ENCODE results near the gene TRDMT1. TPM values are rescaled to one million over a fixed set of nuclear protein-coding genes. Genes with fewer than 3 reads are reported as not detected.
"Not testable (repeated sequence)": the region's sequence is repeated elsewhere in the genome, so short reads cannot be mapped to it uniquely, and the experiment has no call there.

TRDMT1 gene
- total and polyA plus RNA-seq, 2 donors (not counting 1 experiment from before 2014, with no cell fraction given): 5.8 to 7.0 TPM

DNA sequence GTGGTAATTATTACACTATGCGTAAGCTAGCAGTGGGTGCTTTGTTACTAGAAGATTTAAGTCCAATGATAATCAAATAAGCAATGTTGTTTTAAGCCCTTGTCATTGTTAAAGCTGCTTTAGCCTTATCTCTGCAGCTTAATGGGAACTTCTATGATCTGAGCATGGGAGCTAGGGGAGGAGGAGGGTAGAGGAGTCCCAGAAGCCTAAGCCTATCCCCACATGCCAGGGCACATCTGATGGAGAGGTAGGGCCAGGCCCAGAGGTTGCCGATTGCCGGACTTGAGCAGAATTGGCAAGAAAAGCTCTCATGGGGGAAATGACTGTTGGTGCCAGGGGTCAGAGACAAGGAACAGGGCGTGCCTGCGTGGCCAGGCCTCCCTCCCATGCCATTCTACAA, 85.3 kb downstream of the TRDMT1 start:
- Histone ChIP-seq H3K9me3 (ENCODE audit: control insufficient read depth, insufficient read depth, low read depth, low read length) (no peaks in the 10 kb centered on the region), H4K20me1 (ENCODE audit: control insufficient read depth, extremely low read depth, insufficient read depth, low read length) (no peaks in the 10 kb centered on the region), H3K27me3 (ENCODE audit: control insufficient read depth, insufficient read depth, low read length) (no peaks in the 10 kb centered on the region), H3K4me3 (replicated peaks in 1 of 4; ENCODE audit: control extremely low read depth in 1 of 4, insufficient read depth in 1 of 4, low read depth in 3 of 4, low read length in 4 of 4) (no peak overlapping the region), H3K4me2 (ENCODE audit: extremely low read depth, insufficient read depth, low read length) (no peak overlapping the region), H3K27ac (ENCODE audit: insufficient read depth, low read length) (no peak overlapping the region), H3K9ac (ENCODE audit: insufficient read depth, low read length) (no peak overlapping the region), H3K79me2 (ENCODE audit: control insufficient read depth, insufficient read depth, low read length) (no peaks in the 10 kb centered on the region), H2AFZ (ENCODE audit: low read length) (no peak overlapping the region), H3K36me3 (ENCODE audit: control insufficient read depth, insufficient read depth, low read length) (no peaks in the 10 kb centered on the region), H3K4me1 (ENCODE audit: control insufficient read depth, extremely low read depth, insufficient read depth, low read length) (no peaks in the 10 kb centered on the region)
- TF ChIP-seq EZH2 (IDR thresholded peaks at IDR 0.05; ENCODE audit: low read length, missing control alignments): no peak
- TF ChIP-seq, protein P1, sequence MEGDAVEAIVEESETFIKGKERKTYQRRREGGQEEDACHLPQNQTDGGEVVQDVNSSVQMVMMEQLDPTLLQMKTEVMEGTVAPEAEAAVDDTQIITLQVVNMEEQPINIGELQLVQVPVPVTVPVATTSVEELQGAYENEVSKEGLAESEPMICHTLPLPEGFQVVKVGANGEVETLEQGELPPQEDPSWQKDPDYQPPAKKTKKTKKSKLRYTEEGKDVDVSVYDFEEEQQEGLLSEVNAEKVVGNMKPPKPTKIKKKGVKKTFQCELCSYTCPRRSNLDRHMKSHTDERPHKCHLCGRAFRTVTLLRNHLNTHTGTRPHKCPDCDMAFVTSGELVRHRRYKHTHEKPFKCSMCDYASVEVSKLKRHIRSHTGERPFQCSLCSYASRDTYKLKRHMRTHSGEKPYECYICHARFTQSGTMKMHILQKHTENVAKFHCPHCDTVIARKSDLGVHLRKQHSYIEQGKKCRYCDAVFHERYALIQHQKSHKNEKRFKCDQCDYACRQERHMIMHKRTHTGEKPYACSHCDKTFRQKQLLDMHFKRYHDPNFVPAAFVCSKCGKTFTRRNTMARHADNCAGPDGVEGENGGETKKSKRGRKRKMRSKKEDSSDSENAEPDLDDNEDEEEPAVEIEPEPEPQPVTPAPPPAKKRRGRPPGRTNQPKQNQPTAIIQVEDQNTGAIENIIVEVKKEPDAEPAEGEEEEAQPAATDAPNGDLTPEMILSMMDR (conservative IDR thresholded peaks at IDR 0.05 in 1 of 2, IDR thresholded peaks at IDR 0.05 in 1 of 2; ENCODE audit: low read depth in 1 of 2, low read length in 2 of 2): no peak
- no peak for DNase-seq (ENCODE audit: low read depth in 2 of 2)

DNA sequence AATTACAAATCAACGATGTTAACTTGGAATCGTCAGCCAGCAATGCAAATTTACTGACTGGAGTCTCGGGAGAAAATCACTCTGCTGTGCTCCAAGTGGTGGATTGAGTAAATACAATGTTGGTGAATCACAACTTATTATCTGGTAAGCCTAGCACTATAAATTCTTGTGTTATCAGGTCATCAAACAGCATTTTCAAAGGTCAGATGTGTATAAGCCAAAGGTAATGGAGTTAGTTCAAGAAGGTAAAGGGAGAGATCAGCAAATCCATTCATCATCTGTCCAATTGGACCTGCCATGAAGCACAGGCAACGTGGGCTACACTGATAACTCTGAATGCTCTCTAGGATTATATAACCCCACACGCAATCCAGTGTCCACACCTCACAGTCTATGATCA, 85.8 kb downstream of the TRDMT1 start:
- DNase-seq (ENCODE audit: low read depth in 2 of 2): peak; percentile 23 to 66
- no peak overlapping the region for H3K9ac ChIP-seq (ENCODE audit: insufficient read depth, low read length)
- H3K4me3 ChIP-seq (replicated peaks in 1 of 4; ENCODE audit: control extremely low read depth in 1 of 4, insufficient read depth in 1 of 4, low read depth in 3 of 4, low read length in 4 of 4): no peak overlapping the region
- H3K4me1 ChIP-seq (ENCODE audit: control insufficient read depth, extremely low read depth, insufficient read depth, low read length): no peaks in the 10 kb centered on the region
- H3K79me2 ChIP-seq (ENCODE audit: control insufficient read depth, insufficient read depth, low read length): no peaks in the 10 kb centered on the region
- H3K9me3 ChIP-seq (ENCODE audit: control insufficient read depth, insufficient read depth, low read depth, low read length): no peaks in the 10 kb centered on the region
- no peak overlapping the region for H2AFZ ChIP-seq (ENCODE audit: low read length)
- no peaks in the 10 kb centered on the region for H4K20me1 ChIP-seq (ENCODE audit: control insufficient read depth, extremely low read depth, insufficient read depth, low read length)
- no peak overlapping the region for H3K27ac ChIP-seq (ENCODE audit: insufficient read depth, low read length)
- H3K36me3 ChIP-seq (ENCODE audit: control insufficient read depth, insufficient read depth, low read length): no peaks in the 10 kb centered on the region
- no peak overlapping the region for H3K4me2 ChIP-seq (ENCODE audit: extremely low read depth, insufficient read depth, low read length)
- no peak for TF ChIP-seq EZH2 (IDR thresholded peaks at IDR 0.05; ENCODE audit: low read length, missing control alignments)
- TF ChIP-seq, protein P1 (conservative IDR thresholded peaks at IDR 0.05 in 1 of 2, IDR thresholded peaks at IDR 0.05 in 1 of 2; ENCODE audit: low read depth in 1 of 2, low read length in 2 of 2): peak in 1 of 2 donors; percentile 18
- no peaks in the 10 kb centered on the region for H3K27me3 ChIP-seq (ENCODE audit: control insufficient read depth, insufficient read depth, low read length)

DNA sequence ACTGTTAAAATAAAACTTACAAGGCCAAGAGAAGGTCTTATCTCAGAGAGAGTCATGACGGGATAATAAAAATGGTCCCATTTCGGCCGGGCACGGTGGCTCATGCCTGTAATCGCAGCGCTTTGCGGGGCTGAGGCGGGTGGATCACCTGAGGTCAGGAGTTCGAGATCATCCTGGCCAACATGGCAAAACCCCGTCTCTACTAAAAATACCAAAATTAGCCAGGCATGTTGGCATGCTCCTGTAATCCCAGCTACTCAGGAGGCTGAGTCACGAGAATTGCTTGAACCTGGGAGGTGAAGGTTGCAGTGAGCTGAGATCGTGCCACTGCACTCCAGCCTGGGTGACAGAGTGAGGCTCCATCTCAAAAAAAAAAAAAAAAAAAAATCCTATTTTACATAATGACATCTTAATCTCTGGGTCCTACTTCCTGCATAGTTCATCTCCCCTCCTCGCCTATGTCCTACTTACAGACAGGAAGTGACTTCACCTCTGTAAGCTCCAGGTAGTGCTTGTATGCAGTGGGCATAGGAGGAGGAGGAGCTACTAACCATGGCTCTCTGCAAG, 86.5 kb downstream of the TRDMT1 start:
- not testable (repeated sequence) for H4K20me1 ChIP-seq (ENCODE audit: control insufficient read depth, extremely low read depth, insufficient read depth, low read length); H3K36me3 ChIP-seq (ENCODE audit: control insufficient read depth, insufficient read depth, low read length); H3K79me2 ChIP-seq (ENCODE audit: control insufficient read depth, insufficient read depth, low read length); H3K27ac ChIP-seq (ENCODE audit: insufficient read depth, low read length); H3K4me2 ChIP-seq (ENCODE audit: extremely low read depth, insufficient read depth, low read length); H3K9me3 ChIP-seq (ENCODE audit: control insufficient read depth, insufficient read depth, low read depth, low read length); H3K4me3 ChIP-seq (replicated peaks in 1 of 4; ENCODE audit: control extremely low read depth in 1 of 4, insufficient read depth in 1 of 4, low read depth in 3 of 4, low read length in 4 of 4); DNase-seq (ENCODE audit: low read depth in 2 of 2); H2AFZ ChIP-seq (ENCODE audit: low read length); H3K4me1 ChIP-seq (ENCODE audit: control insufficient read depth, extremely low read depth, insufficient read depth, low read length); H3K27me3 ChIP-seq (ENCODE audit: control insufficient read depth, insufficient read depth, low read length); H3K9ac ChIP-seq (ENCODE audit: insufficient read depth, low read length)
